T-helper 1 cell treated with Interleukin-12 subunit alpha and Interleukin-12 subunit beta and Interleukin-4 antibody, amounts not matched to agents 30 μg/mL and 1 μg/mL, for 36 hours (primary cell): ENCODE data around the gene SHISA9.
"Not testable (repeated sequence)": the region's sequence is repeated elsewhere in the genome, so short reads cannot be mapped to it uniquely, and the experiment has no call there.

Experiments
- H3K27ac Mint-ChIP-seq: one replicate; pipeline ENCODE4 v1.8.0; 2021; ENCODE audit warnings: mild to moderate bottlenecking, mixed read lengths
- H3K27me3 Mint-ChIP-seq: one replicate; pipeline ENCODE4 v1.8.0; 2021; ENCODE audit warnings: low read depth, mixed read lengths
- H3K36me3 Mint-ChIP-seq: one replicate; pipeline ENCODE4 v1.8.0; 2021; ENCODE audit warnings: low read depth, mixed read lengths
- H3K4me1 Mint-ChIP-seq: one replicate; pipeline ENCODE4 v1.8.0; 2021; ENCODE audit warnings: low read depth, mixed read lengths
- H3K4me3 Mint-ChIP-seq: one replicate; pipeline ENCODE4 v1.8.0; 2021; ENCODE audit warnings: mild to moderate bottlenecking, moderate library complexity, mixed read lengths
- H3K9me3 Mint-ChIP-seq: one replicate; pipeline ENCODE4 v1.8.0; 2021; ENCODE audit warnings: mixed read lengths

The SHISA9 gene

DNA sequence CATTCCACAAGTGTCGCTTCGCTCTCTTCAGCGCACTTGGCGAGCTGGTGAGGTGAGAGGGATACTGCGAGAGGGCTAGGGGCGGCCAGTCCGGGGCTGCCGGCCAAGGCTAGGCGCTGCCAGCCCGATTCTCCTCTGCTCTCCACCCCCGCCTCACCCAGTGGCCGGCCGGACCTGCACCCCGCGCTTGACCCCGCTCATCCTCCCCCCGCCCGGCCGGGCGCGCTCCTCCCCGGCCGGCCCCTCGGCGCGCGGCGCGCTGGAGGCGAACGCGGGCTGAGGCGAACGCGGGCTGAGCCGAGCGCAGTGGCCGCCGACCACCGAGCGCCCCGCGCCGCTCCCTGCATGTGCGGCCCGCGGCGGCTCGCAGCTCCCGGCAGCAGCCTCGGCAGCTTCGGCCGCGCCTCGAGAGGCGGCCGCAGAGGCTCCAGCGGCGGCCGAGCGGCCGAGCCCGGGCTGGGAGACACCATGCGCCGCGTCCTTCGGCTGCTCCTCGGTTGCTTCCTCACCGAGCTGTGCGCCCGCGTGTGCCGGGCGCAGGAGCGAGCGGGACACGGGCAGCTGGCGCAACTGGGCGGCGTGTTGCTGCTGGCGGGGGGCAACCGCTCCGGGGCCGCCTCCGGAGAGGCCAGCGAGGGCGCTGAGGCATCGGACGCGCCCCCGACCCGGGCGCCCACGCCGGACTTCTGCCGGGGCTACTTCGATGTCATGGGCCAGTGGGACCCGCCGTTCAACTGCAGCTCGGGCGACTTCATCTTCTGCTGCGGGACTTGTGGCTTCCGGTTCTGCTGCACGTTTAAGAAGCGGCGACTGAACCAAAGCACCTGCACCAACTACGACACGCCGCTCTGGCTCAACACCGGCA lies at the start of gene SHISA9:
Gene SHISA9 (plus strand): TSS at position 2 of the 865 bp plus-strand sequence.
- no peaks in the 10 kb centered on the region for H3K4me1 Mint-ChIP-seq
- peaks cover 65% of the 10 kb centered on the region for H3K27me3 Mint-ChIP-seq
- H3K9me3 Mint-ChIP-seq, result no peaks in the 10 kb centered on the region
- H3K27ac Mint-ChIP-seq, result no peak within 1 kb of the TSS
- H3K36me3 Mint-ChIP-seq, result no peaks in the 10 kb centered on the region
- H3K4me3 Mint-ChIP-seq, result no peak within 1 kb of the TSS

DNA sequence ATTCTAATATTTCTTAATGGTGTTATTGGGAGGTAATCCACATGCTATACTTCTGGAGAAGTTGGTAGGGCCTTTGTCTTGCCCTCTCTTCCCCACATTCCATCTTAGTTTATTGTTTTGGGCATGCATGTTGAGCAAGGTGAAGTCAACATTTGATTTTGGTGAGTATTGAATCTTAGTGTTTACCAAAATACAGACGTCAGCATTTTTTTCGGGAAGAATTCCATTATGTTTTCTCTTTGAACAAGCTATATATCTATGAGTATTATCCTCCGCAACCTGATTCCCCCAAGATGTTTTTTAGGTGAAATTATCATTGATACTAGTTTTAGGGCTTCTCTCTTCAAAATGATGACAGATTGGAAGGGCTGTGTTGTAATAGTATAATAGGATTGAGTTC lies 47.4 kb upstream of the SHISA9 start:
- Mint-ChIP-seq H3K4me3 (no peak overlapping the region), H3K27ac (no peak overlapping the region), H3K27me3 (peaks cover 4% of the 10 kb centered on the region), H3K4me1 (no peaks in the 10 kb centered on the region), H3K36me3 (no peaks in the 10 kb centered on the region), H3K9me3 (no peaks in the 10 kb centered on the region)

DNA sequence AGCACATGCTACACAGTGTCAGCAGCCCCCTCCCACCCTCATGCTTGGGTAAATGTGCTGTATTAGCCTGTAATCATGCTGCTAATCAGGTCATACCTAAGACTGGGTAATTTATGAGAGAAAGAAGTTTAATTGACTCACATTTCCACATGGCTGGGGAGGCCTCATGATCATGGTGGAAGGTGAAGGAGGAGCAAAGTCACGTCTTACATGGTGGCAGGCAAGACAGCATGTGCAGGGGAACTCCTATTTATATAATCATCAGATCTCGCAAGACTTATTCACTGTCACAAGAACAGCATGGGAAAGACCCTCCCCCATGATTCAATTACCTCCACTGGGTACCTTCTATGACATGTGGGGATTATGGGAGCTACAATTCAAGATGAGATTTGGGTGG lies 44.0 kb upstream of the SHISA9 start:
- H3K4me3 Mint-ChIP-seq, H3K36me3 Mint-ChIP-seq, H3K27ac Mint-ChIP-seq, H3K9me3 Mint-ChIP-seq, H3K4me1 Mint-ChIP-seq, H3K27me3 Mint-ChIP-seq: not testable (repeated sequence)

DNA sequence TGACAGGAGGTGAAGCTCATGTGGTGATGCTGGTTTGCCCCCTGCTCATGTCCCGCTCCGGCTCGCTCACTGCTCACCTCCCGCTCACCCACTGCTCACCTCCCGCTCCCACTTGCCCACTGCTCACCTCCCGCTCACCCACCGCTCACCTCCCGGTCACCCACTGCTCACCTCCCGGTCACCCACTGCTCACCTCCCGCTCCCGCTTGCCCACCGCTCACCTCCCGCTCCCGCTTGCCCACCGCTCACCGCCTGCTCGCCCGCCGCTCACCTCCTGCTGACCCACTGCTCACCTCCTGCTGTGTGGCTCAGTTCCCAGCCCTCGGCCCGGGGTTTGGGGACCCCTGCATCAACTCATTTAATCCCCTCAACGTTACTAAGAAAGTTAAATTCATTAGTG lies 39.1 kb upstream of the SHISA9 start:
- Mint-ChIP-seq H3K27me3 (no peaks in the 10 kb centered on the region), H3K27ac (no peak overlapping the region), H3K36me3 (no peaks in the 10 kb centered on the region), H3K4me1 (no peaks in the 10 kb centered on the region), H3K9me3 (no peaks in the 10 kb centered on the region), H3K4me3 (no peak overlapping the region)

DNA sequence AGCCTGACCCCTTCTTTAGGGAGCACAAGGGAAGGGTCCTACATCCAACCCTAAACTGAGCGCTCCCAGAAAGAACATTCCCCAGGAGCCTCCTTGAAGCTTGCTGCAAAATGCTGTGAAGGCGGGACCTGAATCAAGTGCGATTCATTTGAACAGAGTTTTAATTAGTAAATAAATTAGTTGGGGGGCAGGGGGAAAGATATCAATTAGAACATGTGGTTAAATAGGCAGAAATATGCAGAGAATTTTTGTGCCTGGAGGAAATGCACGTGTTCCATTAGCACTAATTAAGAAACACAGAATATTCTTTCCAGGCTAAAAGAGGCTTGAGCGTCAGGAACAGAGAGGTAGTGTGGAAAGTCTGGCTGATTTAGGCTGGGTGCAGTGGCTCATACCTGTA lies 38.5 kb upstream of the SHISA9 start:
- no peaks in the 10 kb centered on the region for H3K27me3 Mint-ChIP-seq
- no peak overlapping the region for H3K27ac Mint-ChIP-seq
- no peaks in the 10 kb centered on the region for H3K9me3 Mint-ChIP-seq
- no peaks in the 10 kb centered on the region for H3K4me1 Mint-ChIP-seq
- no peak overlapping the region for H3K4me3 Mint-ChIP-seq
- H3K36me3 Mint-ChIP-seq, result no peaks in the 10 kb centered on the region

DNA sequence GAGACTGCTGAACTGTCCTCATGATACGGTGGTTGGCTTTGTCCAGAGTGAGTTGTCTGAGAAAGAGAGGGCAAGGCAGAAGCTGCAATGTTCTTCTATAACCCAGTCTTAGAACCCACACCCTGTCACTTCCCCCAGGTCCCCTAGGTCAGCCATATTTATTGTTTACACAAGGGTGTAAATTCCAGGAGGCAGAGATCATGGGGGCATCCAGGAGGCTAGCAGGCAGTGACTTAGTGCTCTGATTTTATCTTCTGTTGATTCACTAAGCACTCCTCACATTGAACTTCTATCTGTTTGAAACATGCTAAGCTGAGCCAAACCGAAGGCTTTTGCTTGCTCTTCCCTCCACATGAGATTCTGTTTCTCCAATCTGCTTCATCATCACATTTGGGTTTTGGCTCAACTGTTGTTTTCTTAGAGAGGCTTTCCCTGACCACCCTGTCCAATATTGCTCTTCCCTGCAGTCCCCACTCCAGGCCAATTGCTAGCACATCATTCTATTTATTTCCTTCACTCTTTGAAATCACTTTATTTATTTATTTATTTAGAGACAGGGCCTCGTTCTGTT lies 34.3 kb upstream of the SHISA9 start:
- Mint-ChIP-seq H3K36me3 (no peaks in the 10 kb centered on the region), H3K27me3 (peaks cover 3% of the 10 kb centered on the region), H3K4me3 (no peak overlapping the region), H3K27ac (no peak overlapping the region), H3K9me3 (peaks cover 4% of the 10 kb centered on the region), H3K4me1 (no peaks in the 10 kb centered on the region)

DNA sequence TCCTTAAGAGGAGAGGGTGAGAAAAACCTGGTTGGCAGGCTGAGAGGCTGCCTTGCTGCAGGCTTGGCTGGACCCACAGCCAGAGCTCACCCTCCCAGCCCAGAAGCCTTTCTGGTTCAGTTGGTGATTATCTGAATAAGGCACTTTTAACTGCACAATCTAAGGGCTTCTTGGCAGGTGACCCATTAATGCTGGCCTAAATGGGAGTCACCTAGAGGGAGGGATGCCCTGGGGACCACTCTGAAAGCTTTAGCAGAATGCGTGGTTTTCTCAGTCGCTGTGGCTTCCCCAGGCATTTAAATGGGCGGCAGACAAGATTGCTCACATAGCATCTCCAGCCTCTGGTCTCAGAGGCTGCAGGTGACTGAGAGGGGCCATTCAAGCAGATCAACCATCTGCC lies 33.2 kb upstream of the SHISA9 start:
- Mint-ChIP-seq H3K9me3 (peaks cover 4% of the 10 kb centered on the region), H3K27me3 (peaks cover 4% of the 10 kb centered on the region), H3K4me1 (no peaks in the 10 kb centered on the region), H3K36me3 (no peaks in the 10 kb centered on the region), H3K4me3 (no peak overlapping the region), H3K27ac (no peak overlapping the region)

DNA sequence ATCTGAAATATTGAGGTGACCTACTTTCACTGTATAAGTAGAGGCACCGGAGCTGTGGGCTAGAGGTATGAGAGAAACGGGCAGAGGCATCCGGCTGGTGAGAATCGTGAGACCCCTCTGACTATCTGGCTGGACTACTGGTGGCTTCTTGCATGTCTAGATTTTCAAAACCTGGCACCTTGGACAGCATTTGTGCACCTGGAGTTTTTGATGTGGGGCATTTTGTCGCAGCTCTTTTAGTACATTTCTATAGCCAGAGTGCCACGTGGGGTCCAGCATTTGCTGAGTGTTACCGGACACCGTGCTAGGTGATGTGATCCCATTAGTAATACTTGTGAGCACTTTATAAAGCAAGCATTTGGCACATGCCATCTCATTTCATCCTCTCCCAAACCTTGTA lies 32.6 kb upstream of the SHISA9 start:
- H3K36me3 Mint-ChIP-seq, result no peaks in the 10 kb centered on the region
- H3K4me3 Mint-ChIP-seq, result no peak overlapping the region
- no peak overlapping the region for H3K27ac Mint-ChIP-seq
- peaks cover 4% of the 10 kb centered on the region for H3K27me3 Mint-ChIP-seq
- H3K4me1 Mint-ChIP-seq, result no peaks in the 10 kb centered on the region
- peaks cover 4% of the 10 kb centered on the region for H3K9me3 Mint-ChIP-seq

DNA sequence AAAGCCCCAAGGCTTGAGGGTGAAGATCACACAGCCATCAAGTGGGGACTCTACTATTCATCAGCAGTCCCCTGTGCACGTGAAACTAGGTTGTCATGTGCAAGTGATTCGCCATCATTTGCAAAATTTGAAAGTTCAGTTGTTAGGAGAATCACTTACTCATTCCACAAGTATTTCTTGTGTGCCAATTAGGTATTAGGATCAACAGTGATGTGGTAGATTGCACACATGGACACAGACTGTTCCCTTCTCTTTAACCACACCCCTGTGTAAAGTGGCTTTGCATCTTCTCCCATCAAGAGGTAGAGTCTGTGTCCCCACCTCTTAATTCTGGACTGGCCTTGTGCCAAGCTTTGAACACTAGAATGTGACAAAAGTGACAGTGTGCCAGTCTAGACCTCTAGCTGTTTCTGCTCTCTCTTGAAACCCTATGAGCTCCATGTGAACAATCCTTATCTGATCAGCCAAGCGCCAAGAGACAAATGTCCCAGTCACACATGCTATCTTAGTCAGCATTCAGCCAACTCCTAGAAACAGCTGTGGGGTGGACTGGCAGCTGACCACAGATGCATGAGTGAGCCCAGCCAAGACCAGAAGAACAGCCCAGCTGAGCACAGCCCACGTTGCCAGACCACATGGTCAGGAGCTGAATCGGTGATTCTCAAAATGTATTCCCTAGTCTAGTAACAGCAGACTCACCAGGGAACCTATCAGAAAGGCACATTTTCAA lies 31.5 kb upstream of the SHISA9 start:
- H3K4me3 Mint-ChIP-seq, result no peak overlapping the region
- H3K27me3 Mint-ChIP-seq, result peaks cover 4% of the 10 kb centered on the region

DNA sequence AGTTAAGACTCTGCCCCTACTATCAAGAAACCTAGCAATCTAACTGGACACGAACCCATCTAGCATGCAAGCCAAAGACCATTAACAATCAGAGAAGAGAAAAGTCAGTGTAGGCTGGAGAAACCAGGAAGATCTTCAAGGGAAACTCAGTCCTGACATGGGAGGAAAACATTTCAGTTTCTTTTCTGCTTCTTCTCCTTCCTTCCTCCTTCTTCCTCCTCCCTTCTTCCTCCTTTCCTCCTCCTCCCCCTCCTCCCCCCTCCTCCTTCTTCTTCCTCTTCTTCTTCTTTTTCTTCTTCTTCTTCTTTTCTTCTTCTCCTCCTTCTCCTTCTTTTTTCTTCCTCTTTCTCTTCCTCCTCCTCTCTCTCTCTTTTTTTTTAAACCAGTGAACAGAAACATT lies 29.6 kb upstream of the SHISA9 start:
- Mint-ChIP-seq H3K36me3 (no peaks in the 10 kb centered on the region), H3K27me3 (peaks cover 4% of the 10 kb centered on the region), H3K4me3 (no peak overlapping the region), H3K4me1 (no peaks in the 10 kb centered on the region), H3K9me3 (peaks cover 4% of the 10 kb centered on the region), H3K27ac (no peak overlapping the region)

More for the DNA sequence above, 31.5 kb upstream of the SHISA9 start:
- no peak overlapping the region for H3K27ac Mint-ChIP-seq
- H3K9me3 Mint-ChIP-seq, result peaks cover 4% of the 10 kb centered on the region
- no peaks in the 10 kb centered on the region for H3K36me3 Mint-ChIP-seq
- H3K4me1 Mint-ChIP-seq, result no peaks in the 10 kb centered on the region

DNA sequence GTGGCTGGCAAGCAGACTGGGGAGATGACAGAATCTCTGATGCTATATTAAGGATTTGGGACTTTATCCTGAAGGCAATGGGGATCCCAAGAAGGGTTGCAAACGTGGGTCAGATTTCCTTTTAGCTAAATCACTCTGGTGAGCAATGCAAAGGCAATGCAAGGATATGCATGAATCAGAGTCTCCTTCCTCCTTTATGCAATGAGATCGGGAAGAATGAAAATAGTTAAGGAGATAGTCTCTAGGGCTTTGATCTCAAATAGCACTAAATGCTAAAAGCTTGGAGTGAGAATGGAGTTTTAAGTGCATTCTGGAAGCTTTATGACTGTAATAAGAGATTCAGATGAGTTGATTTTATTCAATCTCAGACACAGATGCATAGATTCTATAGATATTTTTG lies 27.2 kb upstream of the SHISA9 start:
- Mint-ChIP-seq H3K27ac (no peak overlapping the region), H3K27me3 (peaks cover 4% of the 10 kb centered on the region), H3K36me3 (no peaks in the 10 kb centered on the region), H3K4me3 (no peak overlapping the region), H3K9me3 (peaks cover 4% of the 10 kb centered on the region), H3K4me1 (no peaks in the 10 kb centered on the region)

DNA sequence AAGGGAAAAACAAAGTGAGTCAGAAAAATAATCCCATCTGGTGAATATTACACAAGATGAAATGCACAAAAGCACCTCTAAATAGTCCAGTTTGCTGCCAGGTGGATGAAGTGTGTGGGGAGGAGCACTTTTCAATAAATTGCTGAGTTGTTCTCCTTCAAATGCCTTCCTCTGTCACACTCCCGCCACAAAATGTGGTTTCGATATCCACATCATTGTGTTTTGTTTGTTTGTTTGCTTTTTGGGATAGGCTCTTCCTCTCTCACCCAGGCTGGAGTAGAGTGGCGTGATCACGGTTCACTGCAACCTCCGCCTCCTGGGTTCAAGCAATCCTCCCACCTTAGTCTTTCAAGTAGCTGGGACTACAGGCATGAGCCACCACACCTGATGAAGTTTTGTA lies 24.6 kb upstream of the SHISA9 start:
- H3K27me3 Mint-ChIP-seq, result peaks cover 4% of the 10 kb centered on the region
- no peaks in the 10 kb centered on the region for H3K36me3 Mint-ChIP-seq
- no peak overlapping the region for H3K4me3 Mint-ChIP-seq
- H3K27ac Mint-ChIP-seq, result no peak overlapping the region
- H3K4me1 Mint-ChIP-seq, result no peaks in the 10 kb centered on the region
- H3K9me3 Mint-ChIP-seq, result no peaks in the 10 kb centered on the region

DNA sequence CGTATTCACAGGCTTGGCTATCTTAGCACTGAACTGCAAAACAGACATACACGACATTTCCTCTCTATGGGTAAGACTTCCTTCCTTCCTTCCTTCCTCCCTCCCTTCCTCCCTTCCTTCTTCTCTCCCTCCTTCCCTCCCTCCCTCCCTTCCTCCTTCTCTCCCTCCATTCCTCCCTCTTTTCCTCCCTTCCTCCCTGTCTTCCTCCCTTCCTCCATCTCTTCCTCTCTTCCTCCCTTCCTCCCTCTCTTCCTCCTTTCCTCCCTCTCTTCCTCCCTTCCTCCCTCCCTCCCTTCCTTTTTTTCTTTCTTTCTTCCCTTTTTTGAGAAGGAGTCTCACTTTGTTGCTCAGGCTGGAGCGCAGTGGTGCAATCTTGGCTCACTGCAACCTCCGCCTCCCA lies 22.4 kb upstream of the SHISA9 start:
- Mint-ChIP-seq H3K9me3 (no peaks in the 10 kb centered on the region), H3K27ac (no peak overlapping the region), H3K27me3 (no peaks in the 10 kb centered on the region), H3K4me3 (no peak overlapping the region), H3K36me3 (no peaks in the 10 kb centered on the region), H3K4me1 (no peaks in the 10 kb centered on the region)

DNA sequence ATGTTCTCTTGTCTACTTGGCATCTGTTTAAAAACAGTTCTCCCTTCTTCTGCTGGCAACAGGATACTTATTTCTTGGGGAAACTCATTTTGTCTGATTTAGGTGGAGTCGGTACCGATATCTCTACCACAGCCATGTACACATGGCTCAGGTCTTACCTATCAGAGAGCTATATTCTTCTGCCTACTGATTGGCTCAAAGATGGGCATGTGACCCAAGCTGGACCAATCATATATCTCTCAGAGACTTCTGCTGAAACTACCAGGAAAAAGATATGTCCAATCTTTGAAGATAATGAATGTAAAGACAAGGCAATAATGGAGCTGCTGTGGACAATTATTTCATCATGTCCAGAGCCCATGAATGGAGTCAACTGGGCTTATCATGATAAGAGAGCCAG lies 21.6 kb upstream of the SHISA9 start:
- H3K27ac Mint-ChIP-seq, result no peak overlapping the region
- H3K4me3 Mint-ChIP-seq, result no peak overlapping the region
- no peaks in the 10 kb centered on the region for H3K9me3 Mint-ChIP-seq
- no peaks in the 10 kb centered on the region for H3K36me3 Mint-ChIP-seq
- H3K4me1 Mint-ChIP-seq, result no peaks in the 10 kb centered on the region
- H3K27me3 Mint-ChIP-seq, result peaks cover 5% of the 10 kb centered on the region

DNA sequence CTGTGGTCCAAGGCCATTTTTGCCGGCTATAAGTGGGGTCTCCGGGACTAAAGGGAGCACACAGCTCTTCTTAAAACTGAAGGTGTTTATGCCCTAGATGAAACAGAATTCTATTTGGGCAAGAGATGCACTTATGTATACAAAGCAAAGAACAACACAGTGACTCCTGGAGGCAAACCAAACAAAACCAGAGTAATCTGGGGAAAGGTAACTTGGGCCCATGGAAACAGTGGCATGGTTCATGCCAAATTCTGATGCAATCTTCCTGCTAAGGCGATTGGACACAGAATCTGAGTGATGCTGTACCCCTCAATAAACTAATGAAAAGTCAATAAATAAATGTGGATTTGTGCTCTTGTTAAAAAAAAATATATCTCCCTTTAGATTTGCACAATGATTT lies 20.2 kb upstream of the SHISA9 start:
- H3K9me3 Mint-ChIP-seq, result no peaks in the 10 kb centered on the region
- no peak overlapping the region for H3K27ac Mint-ChIP-seq
- no peaks in the 10 kb centered on the region for H3K4me1 Mint-ChIP-seq
- H3K36me3 Mint-ChIP-seq, result no peaks in the 10 kb centered on the region
- H3K4me3 Mint-ChIP-seq, result no peak overlapping the region
- H3K27me3 Mint-ChIP-seq, result peaks cover 5% of the 10 kb centered on the region
